Hypothalamus (tissue), 51 donors: ENCODE results near the gene LINC00632.

Experiments
- DNase-seq, 51 donors: peaks; one replicate each; lab custom pipeline; 2025; lab: John Stamatoyannopoulos, UW

The LINC00632 gene

GRCh38 chrX:140764401-140764919 is 54.9 kb downstream of the LINC00632 start:
- peak in 36 of 51 donors; percentile 0 to 54 (median 11) for DNase-seq

DNA sequence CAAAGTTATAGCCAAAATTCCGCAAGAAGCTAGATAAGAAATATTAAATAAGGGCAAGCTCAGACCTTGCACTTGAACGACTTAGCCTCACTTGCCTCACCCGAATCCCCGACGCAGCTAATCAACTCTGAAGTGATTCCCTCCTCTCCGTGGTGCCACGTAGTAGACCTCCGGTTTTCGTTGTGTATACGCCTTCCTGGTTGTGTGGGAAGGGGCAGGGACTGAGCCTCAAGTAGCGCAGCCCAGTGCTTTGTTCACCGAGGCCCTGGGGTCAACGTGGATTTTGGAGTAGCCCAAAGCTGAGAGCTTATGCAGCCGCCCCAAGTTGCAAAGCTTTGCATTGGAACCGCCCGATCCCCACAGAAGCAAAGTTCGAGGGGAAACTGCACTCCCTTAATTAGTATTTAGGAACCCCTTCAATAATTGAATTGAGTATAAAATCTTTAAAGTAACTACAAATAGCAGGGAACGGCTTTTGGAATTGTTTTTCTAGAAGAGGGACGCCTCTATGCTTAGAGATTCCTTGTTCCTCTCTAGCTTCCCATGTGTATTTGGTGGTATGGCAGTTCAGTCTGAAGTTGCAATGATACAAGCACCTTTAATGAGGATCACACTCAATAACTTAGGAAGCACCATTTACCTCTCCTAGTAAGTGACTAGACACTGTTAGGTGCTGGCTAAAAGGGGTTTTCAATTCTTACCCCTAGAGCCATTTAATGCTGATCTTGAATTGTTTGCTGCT is 55.7 kb downstream of the LINC00632 start:
- DNase-seq: peak in 9 of 51 donors; percentile 0 to 22 (median 1)

GRCh38 chrX:140766024-140766611 is 56.6 kb downstream of the LINC00632 start:
- DNase-seq: peak in 36 of 51 donors; percentile 0 to 70 (median 8)

DNA sequence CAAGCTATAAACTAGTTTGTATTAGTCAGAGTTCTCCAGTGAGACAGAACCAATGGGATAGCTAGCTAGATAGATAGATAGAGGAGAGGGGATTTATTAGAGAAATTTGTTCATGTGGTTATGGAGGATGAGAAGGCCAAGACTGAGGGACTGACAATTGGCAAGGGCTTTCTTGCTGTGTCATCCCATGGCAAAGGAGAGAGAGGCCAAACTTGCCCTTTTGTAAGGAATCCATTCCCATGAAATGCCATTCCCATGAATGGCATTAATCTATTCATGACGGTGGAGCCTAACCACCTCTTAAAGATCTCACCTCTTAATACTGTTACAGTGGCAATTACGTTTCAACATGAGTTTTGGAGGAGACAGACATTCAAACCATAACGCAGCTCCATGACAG is 58.1 kb downstream of the LINC00632 start:
- no peak for DNase-seq

- DNase-seq: no peak
Observed at GRCh38 chrX:140775211-140775610, 65.7 kb downstream of the LINC00632 start.

DNA sequence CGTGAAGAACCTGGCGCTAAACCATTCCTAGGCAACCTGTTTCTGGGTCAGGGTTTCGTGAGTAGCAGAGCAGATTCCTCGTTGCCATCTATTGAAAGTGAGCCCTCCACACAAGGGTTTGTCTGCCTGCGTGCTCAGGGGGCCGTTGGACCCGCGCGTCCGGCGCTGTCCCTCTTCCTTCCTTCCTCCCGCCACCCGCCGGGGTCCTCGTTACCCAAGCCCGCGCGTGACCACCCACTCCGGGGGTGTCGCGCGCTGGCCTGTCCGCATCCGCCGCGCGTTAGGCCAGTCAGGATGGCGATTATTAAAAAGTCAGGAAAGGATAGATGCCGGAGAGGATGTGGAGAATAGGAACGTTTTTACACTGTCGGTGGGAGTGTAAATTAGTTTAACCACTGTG is 66.8 kb downstream of the LINC00632 start:
- no peak for DNase-seq

DNA sequence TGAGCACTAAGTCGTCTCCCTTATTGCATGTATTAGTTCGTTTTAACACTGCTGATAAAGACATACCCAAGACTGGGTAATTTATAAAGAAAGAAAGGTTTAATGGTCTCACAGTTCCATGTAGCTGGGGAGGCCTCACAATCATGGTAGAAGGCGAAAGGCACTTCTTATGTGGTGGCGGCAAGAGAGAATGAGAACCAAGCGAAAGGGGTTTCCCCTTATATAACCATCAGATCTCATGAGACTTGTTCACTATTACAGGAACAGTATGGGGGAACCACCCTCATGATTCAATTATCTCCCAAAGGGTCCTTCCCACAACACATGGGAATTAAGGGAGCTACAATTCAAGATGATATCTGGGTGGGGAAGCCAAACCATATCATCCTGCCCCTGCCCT is 85.1 kb downstream of the LINC00632 start:
- DNase-seq: no peak

GRCh38 chrX:140799216-140799615 is 89.7 kb downstream of the LINC00632 start:
- no peak for DNase-seq

- no peak for DNase-seq
Observed at GRCh38 chrX:140804292-140804691, 94.7 kb downstream of the LINC00632 start.

DNA sequence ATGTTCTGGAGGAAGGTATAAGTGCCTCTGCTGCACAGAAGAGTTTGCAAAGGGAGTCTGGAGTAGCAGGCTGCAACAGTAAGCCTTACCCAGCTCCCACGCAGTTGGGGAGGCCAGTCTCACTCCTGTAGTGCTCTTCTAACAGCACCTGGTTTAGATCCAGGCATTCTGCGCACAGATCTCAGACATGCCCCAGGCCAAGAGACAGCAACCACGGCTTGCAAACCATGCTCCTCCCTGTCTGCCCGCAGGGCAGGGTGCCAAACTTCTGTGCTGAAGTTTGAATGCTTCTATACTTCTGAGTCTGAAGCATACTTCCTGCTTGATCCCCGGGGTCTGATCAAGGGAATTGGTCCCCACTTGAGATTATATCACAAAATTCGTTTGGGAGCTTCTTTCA is 106.3 kb downstream of the LINC00632 start:
- DNase-seq: no peak

DNA sequence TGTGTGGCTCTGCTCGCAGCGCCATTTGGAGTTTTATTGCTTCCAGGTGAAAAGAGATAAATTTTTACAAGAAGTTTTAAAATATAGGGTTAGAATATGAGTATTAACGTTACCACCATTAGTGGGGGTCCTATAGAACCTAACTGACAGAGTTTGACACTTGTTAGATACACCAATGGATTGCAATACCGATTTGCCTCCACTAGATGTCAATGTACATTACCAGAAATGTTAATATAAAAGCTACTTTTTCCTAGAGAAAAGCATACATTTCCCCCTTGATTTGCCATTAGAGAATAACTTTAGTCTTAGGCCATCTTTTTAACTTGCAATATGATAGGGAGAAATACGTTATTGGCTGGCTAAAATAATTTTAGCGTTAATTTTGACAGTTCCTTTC is 108.4 kb downstream of the LINC00632 start:
- DNase-seq: no peak

DNA sequence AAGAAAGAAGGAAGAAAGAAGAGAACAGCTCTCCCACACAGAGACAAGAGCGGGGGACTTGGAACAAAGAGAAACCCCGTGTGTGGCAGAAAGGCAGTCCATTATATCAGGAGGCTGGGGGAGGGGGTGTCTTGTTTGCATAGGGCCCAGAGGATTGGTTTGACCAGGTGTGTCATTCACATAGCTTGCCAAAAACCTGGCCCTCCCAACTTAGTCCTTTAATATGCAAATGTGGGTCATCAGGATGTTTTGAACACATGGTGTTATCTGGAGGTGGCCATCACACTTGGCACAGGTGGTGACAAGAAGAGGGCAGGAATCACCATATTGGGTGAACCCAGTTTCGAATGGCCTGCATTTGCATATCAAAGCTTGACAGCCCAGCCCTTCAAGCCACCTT is 111.7 kb downstream of the LINC00632 start:
- no peak for DNase-seq

DNA sequence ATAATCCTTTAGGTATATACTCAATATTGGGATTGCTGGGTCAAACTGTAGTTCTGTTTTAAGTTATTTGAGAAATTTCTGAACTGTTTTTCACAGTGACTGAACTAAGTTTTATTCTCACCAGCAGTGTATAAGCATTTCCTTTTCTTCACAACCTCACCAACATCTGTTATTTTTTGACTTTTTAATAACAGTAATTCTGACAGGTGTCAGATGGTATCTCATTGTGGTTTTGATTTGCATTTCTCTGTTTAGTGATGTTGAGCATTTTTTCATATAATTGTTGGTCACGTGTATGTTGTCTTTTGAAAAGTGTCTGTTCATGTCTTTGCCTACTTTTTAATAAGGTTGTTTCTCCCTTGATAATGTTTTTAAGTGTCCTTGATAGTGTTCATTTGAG is 112.6 kb downstream of the LINC00632 start:
- no peak for DNase-seq

- DNase-seq: no peak
Observed at GRCh38 chrX:140822861-140823260, 113.3 kb downstream of the LINC00632 start.

GRCh38 chrX:140836874-140837273 is 127.3 kb downstream of the LINC00632 start:
- no peak for DNase-seq
